ENCODE measurements around the gene SPHK1.

DNA sequence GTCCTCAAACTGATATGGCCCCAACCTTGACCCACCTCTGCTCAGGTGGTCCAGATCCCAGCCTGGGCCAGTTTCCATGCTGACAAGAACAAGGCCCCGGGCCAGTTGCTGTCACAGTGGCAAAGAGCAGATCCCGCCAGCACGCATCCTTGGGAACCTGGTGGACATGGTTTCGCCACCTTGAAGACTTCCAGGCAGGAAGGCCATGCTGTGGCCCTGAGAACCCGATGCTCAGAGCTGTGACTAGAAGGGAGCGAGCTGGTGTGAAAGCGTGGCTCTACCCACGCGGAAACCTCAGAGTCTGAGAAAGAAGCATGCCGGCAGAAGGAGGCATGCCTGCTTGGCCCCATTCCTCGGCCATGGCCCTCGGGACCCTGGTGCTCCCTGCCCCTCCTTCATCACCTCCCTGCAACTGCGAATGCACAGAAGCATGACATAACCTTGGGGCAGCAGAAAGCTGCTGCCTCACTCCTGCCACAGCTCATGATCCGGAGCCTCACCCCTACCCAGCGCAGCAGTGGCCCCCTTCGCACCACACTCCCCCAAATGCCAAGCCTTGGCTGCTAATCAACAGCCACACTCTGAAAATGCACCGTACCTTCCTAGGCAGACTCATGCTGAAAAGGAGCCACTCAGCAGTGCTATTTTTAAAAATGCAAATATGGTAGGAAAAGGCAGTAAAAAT lies 35.3 kb downstream of the SPHK1 start:
- TF ChIP-seq CTCF (conservative IDR thresholded peaks at IDR 0.05; ENCODE audit: low read length) (no peak), EZH2phosphoT487 (IDR thresholded peaks at IDR 0.05; ENCODE audit: borderline replicate concordance, low read depth, low read length) (no peak)
